GM12878 (cell line): ENCODE data around the gene OPN3.

Experiments used
- E4F1 ChIP-seq: fragments of 450-650 bp; IDR thresholded peaks from 2 replicates; pipeline ENCODE4 v1.6.1; 2018; ENCODE audit warnings: borderline replicate concordance, mild to moderate bottlenecking; ENCODE audit not compliant: partially characterized antibody
- EZH2 ChIP-seq: IDR thresholded peaks from 2 replicates; pipeline ENCODE4 v1.6.1; 2012; ENCODE audit warnings: low read depth, mild to moderate bottlenecking, control low read depth, inconsistent platforms, low read length, borderline replicate concordance; ENCODE audit not compliant: control insufficient read depth
- JUND ChIP-seq: IDR thresholded peaks from 2 replicates; pipeline ENCODE4 v1.6.1; 2012; ENCODE audit warnings: low read depth, mild to moderate bottlenecking, low read length, improper control_type of control experiment, moderate library complexity
- POLR2A ChIP-seq: IDR thresholded peaks from 2 replicates; pipeline ENCODE4 v1.6.1; 2011; ENCODE audit warnings: low read depth, mild to moderate bottlenecking, low read length
- POLR2AphosphoS5 ChIP-seq: IDR thresholded peaks from 2 replicates; pipeline ENCODE4 v1.6.1; 2011; ENCODE audit warnings: mild to moderate bottlenecking, low read length, inconsistent platforms
- RBBP5 ChIP-seq: fragments of 200-600 bp; sonication (generic); conservative IDR thresholded peaks from 2 replicates; pipeline ENCODE4 v1.6.1; 2016
- SP1 ChIP-seq: IDR thresholded peaks from one replicate; pipeline ENCODE4 v1.6.1; 2011; ENCODE audit warnings: low read depth, low read length
- SRF ChIP-seq, 2 experiments: IDR thresholded peaks; 2 replicates each; pipeline ENCODE4 v1.6.1; 2011; ENCODE audit warnings: low read depth in 2 of 2, low read length in 2 of 2, mild to moderate bottlenecking in 1 of 2, moderate library complexity in 1 of 2
- USF2 ChIP-seq: IDR thresholded peaks from 2 replicates; pipeline ENCODE4 v1.6.1; 2011; ENCODE audit warnings: low read depth, low read length, improper control_type of control experiment, borderline replicate concordance
- ZNF687 ChIP-seq: fragments of 450-650 bp; IDR thresholded peaks from 2 replicates; pipeline ENCODE4 v1.6.1; 2017; ENCODE audit warnings: mild to moderate bottlenecking, moderate library complexity
- TF ChIP-seq, protein P1 (sequence below), 3 experiments: IDR thresholded peaks in 2 of 3; conservative IDR thresholded peaks in 1 of 3; 2 replicates each; pipeline ENCODE4 v1.5.1; 2011; ENCODE audit warnings: low read depth in 3 of 3, low read length in 3 of 3, mild to moderate bottlenecking in 3 of 3, control low read depth in 2 of 3, moderate library complexity in 2 of 3, inconsistent platforms in 1 of 3, mixed read lengths in 1 of 3; ENCODE audit not compliant: control insufficient read depth in 2 of 3, insufficient read depth in 1 of 3; ENCODE audit errors: extremely low read depth in 1 of 3

- TF ChIP-seq EZH2: no peak
- TF ChIP-seq USF2: no peak
- no peak for TF ChIP-seq ZNF687
- no peak for TF ChIP-seq E4F1
- no peak for TF ChIP-seq POLR2A
- no peak for TF ChIP-seq SP1
- TF ChIP-seq, protein P1, sequence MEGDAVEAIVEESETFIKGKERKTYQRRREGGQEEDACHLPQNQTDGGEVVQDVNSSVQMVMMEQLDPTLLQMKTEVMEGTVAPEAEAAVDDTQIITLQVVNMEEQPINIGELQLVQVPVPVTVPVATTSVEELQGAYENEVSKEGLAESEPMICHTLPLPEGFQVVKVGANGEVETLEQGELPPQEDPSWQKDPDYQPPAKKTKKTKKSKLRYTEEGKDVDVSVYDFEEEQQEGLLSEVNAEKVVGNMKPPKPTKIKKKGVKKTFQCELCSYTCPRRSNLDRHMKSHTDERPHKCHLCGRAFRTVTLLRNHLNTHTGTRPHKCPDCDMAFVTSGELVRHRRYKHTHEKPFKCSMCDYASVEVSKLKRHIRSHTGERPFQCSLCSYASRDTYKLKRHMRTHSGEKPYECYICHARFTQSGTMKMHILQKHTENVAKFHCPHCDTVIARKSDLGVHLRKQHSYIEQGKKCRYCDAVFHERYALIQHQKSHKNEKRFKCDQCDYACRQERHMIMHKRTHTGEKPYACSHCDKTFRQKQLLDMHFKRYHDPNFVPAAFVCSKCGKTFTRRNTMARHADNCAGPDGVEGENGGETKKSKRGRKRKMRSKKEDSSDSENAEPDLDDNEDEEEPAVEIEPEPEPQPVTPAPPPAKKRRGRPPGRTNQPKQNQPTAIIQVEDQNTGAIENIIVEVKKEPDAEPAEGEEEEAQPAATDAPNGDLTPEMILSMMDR (IDR thresholded peaks at IDR 0.05 in 2 of 3, conservative IDR thresholded peaks at IDR 0.05 in 1 of 3; ENCODE audit: control insufficient read depth in 2 of 3, extremely low read depth in 1 of 3, insufficient read depth in 1 of 3, low read depth in 3 of 3, low read length in 3 of 3): no peak
- no peak for TF ChIP-seq RBBP5
- no peak for TF ChIP-seq SRF (IDR thresholded peaks at IDR 0.05; ENCODE audit: low read depth in 2 of 2, low read length in 2 of 2)
- no peak for TF ChIP-seq POLR2AphosphoS5
- TF ChIP-seq JUND: no peak
Observed at GRCh38 chr1:241658081-241658793, 18.1 kb upstream of the OPN3 start.
